Heart left ventricle (tissue), 13 donors: ENCODE data around the gene MPHOSPH6.

Experiments used
- CTCF ChIP-seq, 12 donors: fragments of 200-600 bp; sonication (generic) in 4 of 12; IDR thresholded peaks; one replicate each; pipeline versions ENCODE4 v1.5.0 to v1.8.0; 2018 to 2022; ENCODE audit warnings: antibody characterized with exemption in 12 of 12, mild to moderate bottlenecking in 5 of 12
- POLR2A ChIP-seq, 2 donors: fragments of 450-650 bp; IDR thresholded peaks; one replicate each; pipeline ENCODE4 v1.6.1; 2017; ENCODE audit warnings: antibody characterized with exemption in 2 of 2, mild to moderate bottlenecking in 2 of 2, moderate library complexity in 2 of 2
- donor health status: ischemic (EF 13 %, LVEDD 7.1; RV severe dilation, severe dysfunction).
- donor health status: DM: no; HTN: yes; CAD: no.
- donor health status: DM: no; HTN: no; CAD: no.
- donor health status: ischemic (EF 25% LVEDD 6.9; RV normal size, moderate dysfunction).
- donor health status: ischemic (EF 25% LVEDD 5.7; RV mildly dilated, moderate dysfunction).
- donor health status: ischemic (EF 35%, LVEDD 5.7; RV mildly dilated, moderate dysfunction).
- donor health status: nonischemic (EF 11% LVEDD 7.7; RV severe dilation, severe dysfunction).
- donor health status: DM: yes; HTN: yes; CAD: no.
- donor health status: PGD.
- donor health status: ischemic (EF 29% LVEDD 5.4; RV normal size, mild dysfunction).
- donor health status: nonischemic (EF 23%, LVEDD 6.1; RV moderate dilation, normal function).

- TF ChIP-seq CTCF (IDR thresholded peaks at IDR 0.05) = no peak
- no peak for TF ChIP-seq POLR2A (IDR thresholded peaks at IDR 0.05)
Observed at GRCh38 chr16:82187829-82188228, 17.8 kb upstream of the MPHOSPH6 start.
